Left forelimb (tissue), 1 donor: ENCODE results near the gene PREPL.
"Not testable (repeated sequence)": the region's sequence is repeated elsewhere in the genome, so short reads cannot be mapped to it uniquely, and the experiment has no call there.

Experiments
- DNase-seq: peaks from one replicate; pipeline ENCODE4 v3.0.0-alpha.2; 2018; ENCODE audit warnings: low spot score

Gene PREPL

DNA sequence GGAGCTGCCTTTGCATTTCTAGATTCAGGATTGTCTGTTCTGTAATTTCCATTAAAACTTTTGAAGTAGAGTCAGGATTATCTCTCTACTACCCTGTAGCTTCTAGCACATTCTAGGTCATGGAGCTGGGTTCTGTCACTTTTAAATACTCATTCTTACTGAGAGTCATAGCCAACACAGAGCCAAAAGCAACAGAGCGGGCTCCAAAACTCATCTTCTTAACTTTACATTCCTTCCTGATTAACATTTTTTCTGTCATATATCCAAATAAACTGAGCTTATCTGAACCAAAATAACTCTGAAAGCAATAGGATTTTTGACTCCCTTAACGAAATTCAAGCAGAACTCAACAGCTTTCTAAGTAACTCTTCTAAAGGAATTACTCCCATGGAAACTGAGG is 12.9 kb downstream of the PREPL start:
- DNase-seq = no peak

- no peak for DNase-seq
Observed at GRCh38 chr2:44347526-44347925, 13.8 kb downstream of the PREPL start.

DNA sequence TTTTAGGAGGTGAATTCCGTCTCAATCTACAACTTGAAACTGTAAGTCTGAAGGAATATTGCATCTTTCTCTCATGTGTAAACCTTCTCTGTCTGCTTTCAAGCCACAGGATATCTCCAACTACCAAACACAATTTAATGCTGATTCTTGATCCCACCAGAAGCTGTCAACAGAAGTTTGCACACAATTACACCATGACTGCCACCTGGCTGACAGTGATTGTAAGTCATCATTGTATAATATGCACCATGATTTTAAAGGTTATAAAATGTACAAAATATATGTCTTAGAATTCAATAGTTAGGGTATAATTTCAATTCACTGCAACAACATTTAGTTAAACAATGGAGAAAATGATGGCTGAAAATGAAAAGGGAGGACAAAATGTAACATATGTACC is 18.4 kb downstream of the PREPL start:
- no peak for DNase-seq

DNA sequence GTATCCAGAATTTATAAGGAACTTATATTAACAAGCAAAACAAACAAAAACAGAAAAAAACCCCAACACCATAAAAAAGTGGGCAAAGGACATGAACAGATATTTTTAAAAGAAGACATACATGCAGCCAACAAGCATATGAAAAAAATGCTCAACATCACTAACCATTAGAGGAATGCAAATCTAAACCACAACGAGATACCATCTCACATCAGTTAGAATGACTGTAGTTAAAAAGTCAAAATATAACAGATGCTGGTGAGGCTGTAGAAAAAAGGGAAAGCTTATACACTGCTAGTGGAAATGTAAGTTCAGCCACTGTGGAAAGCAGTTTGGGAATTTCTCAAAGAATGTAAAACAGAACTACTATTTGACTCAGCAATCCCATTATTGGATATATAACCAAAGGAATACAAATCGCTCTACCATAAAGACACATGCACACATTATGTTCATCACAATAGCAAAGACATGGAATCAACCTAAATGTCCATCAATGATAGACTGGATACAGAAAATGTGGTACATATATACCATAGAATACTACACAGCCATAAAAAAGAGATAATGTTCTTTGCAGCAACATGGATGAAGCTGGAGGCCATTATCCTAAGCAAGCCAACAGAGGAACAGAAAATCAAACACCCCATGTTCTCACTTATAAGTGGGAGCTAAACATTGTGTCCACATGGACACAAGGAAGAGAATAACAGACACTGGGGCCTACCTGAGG is 25.3 kb downstream of the PREPL start:
- DNase-seq = no peak

GRCh38 chr2:44333994-44334393 is 27.3 kb downstream of the PREPL start:
- no peak for DNase-seq

DNA sequence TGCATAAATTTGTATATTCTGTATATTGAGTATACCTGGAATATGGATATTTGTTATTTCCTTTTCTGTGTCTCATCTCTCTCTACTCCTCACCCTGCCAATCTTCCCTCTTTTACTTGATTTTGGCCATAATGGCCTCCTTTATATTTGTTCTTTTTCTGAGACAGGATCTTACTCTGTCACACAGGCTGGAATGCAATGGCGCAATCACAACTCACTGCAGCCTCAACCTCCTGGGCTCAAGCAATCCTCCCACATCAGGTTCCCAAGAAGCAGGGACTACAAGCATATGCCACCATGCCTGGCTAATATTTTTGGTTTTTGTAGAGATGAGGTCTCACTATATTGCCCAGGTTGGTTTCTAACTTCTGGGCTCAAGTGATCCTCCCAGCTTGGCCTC is 30.5 kb downstream of the PREPL start:
- no peak for DNase-seq

GRCh38 chr2:44329343-44329742 is 32.0 kb downstream of the PREPL start:
- no peak for DNase-seq

DNA sequence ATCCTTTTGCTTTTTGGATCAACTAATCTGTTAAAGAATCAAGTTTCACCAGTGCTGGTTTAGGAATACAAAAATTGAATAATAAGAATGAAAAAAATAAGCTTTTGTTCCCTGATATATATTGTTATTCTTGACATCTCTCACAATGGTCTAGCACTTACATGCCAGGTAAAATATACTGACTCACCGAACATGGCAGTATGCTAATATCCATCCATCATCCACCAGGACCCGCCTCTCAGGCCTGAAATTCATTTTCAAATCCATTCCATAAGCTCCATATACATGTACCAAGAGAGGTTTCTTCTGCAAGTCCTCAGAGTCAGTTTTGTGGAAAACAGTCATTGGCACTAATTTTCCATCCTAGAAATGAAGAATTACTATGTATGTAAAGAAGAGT is 32.5 kb downstream of the PREPL start:
- DNase-seq = no peak

- no peak for DNase-seq
Observed at GRCh38 chr2:44326548-44327264, 34.6 kb downstream of the PREPL start.

- no peak for DNase-seq
Observed at GRCh38 chr2:44325897-44326296, 35.4 kb downstream of the PREPL start.

DNA sequence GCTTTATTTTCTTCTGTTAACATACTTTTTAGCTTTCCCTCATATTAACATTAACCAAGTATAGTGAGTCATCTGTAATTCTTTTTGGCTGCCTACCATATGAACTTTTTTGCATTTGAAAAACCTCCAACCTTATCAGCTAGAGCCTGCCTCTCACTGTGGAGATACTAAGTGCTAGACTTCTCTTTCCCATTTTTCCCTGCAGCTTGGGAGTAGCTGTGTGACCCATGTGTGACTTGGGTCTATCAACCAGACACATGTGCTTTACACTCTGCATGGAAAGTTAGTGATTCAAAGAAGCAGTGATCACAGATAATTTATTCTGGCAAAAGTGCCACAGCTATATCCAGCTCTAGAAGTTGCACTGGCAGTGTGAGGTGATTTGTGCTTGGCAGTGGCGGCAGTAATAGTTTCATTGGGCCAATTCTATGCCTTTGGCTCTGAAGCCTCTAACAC is 36.3 kb downstream of the PREPL start:
- no peak for DNase-seq

- no peak for DNase-seq
Observed at GRCh38 chr2:44321360-44321759, 39.9 kb downstream of the PREPL start.

DNA sequence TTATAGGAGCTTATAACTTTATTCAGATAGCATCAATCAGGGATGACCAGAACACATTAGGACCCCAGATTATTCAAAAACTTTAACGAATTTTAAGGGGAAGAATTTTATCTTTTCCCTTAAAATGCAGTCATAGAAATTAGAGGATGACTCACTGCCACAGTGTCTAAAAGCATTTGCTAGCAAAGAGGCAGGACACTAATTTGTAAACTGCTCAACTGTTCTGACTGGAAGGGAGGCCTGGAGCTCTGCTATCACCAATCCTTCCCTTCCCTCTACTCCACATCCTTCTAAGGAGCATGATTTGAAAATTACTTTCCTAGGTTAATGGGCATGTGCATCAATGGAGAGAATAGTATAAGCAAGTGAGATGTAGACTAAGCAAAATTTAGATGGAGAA is 40.5 kb downstream of the PREPL start:
- no peak for DNase-seq

GRCh38 chr2:44315945-44316344 is 45.3 kb downstream of the PREPL start:
- DNase-seq = no peak

- DNase-seq = no peak
Observed at GRCh38 chr2:44314362-44314761, 46.9 kb downstream of the PREPL start.

- no peak for DNase-seq
Observed at GRCh38 chr2:44310287-44310686, 51.0 kb downstream of the PREPL start.

GRCh38 chr2:44305882-44306281 is 55.4 kb downstream of the PREPL start:
- DNase-seq = no peak

GRCh38 chr2:44304258-44304657 is 57.0 kb downstream of the PREPL start:
- no peak for DNase-seq

GRCh38 chr2:44303766-44304165 is 57.5 kb downstream of the PREPL start:
- not testable (repeated sequence) for DNase-seq

DNA sequence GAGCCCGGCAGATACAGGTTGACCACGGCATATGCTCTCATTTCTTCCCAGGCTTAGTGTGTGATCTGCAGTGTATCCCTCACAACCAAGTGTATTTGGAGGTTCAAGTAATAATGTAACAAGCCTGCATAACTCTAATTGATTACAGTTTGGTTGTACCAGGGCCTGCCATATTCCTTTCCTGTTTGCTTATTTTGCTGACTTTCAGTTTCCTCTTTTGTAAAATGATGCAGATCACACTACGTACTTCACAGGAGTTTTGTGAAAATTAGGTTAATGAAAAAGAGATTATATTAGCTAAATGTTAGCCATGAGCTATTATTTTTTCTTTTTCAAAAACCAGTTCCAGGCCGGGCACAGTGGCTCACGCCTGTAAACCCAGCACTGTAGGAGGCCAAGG is 60.2 kb downstream of the PREPL start:
- DNase-seq = no peak

- DNase-seq = no peak
Observed at GRCh38 chr2:44299635-44300034, 61.7 kb downstream of the PREPL start.

DNA sequence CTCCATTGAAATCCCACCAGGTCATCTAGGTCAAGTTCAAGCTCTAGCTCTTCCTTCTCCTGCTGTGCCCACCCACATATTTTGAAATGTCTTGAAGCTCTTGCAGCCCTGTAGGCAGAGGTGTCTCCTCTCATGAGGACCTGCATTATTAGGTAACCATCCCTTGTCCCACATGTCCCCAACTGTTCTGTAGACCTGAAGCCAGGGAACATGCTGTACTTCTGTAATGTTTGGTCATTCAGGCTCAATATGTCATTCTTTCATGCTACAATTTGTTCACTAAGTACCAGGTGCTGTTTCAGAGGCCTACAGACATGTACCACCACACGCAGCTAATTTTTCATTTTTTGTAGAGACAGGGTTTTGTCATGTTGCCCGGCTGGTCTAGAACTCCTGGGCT is 63.9 kb downstream of the PREPL start:
- DNase-seq = no peak

DNA sequence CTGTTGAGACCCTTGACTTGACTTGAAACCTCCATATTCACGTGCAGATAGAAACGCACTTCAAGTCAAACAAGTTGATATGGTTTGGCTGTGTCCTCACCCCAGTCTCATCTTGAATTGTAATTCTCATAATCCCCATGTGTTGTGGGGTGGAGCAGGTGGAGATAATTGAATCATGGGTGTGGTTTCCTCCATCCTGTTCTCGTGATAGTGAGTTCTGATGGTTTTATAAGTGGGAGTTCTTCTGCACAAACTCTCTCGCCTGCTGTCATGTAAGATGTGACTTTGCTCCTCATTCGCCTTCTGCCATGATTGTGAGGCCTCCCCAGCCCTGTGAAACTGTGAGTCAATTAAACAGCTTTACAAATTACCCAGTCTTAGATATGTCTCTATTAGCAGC is 64.6 kb downstream of the PREPL start:
- no peak for DNase-seq
